H9 (cell line): ENCODE measurements around the gene ERMAP. TPM values are rescaled to one million over a fixed set of nuclear protein-coding genes. Genes with fewer than 3 reads are reported as not detected.
A peak's percentile ranks its signal among the peaks of the same experiment; 100 is the strongest.
"Not testable (repeated sequence)": the region's sequence is repeated elsewhere in the genome, so short reads cannot be mapped to it uniquely, and the experiment has no call there.

Experiments
- DNase-seq: peaks from one replicate; pipeline ENCODE4 v3.0.0-alpha.2; 2017
- H2AFZ ChIP-seq: one replicate; pipeline ENCODE4 v1.6.1; 2013; ENCODE audit warnings: mild to moderate bottlenecking, low read length, control low read depth, moderate library complexity
- H2AK5ac ChIP-seq: 2 replicates; pipeline ENCODE4 v1.6.1; 2013; ENCODE audit warnings: low read length, control low read depth, mixed read lengths; ENCODE audit not compliant: insufficient read length
- H2BK120ac ChIP-seq: one replicate; pipeline ENCODE4 v1.6.1; 2013; ENCODE audit warnings: low read depth, mild to moderate bottlenecking, low read length, control low read depth, inconsistent platforms; ENCODE audit not compliant: poor library complexity, severe bottlenecking
- H2BK12ac ChIP-seq: 2 replicates; pipeline ENCODE4 v1.6.1; 2013; ENCODE audit warnings: low read length, control low read depth, mixed read lengths, low read depth; ENCODE audit not compliant: insufficient read length
- H2BK15ac ChIP-seq: 2 replicates; pipeline ENCODE4 v1.6.1; 2013; ENCODE audit warnings: low read depth, low read length, control low read depth
- H2BK20ac ChIP-seq: one replicate; pipeline ENCODE4 v1.6.1; 2013; ENCODE audit warnings: low read depth, mild to moderate bottlenecking, low read length, control low read depth, inconsistent platforms; ENCODE audit not compliant: poor library complexity, severe bottlenecking
- H2BK5ac ChIP-seq: 2 replicates; pipeline ENCODE4 v1.6.1; 2013; ENCODE audit warnings: low read length, control low read depth, mixed read lengths; ENCODE audit not compliant: insufficient read length
- H3K14ac ChIP-seq: 2 replicates; pipeline ENCODE4 v1.6.1; 2013; ENCODE audit warnings: low read length, control low read depth; ENCODE audit not compliant: insufficient read depth
- H3K18ac ChIP-seq: 2 replicates; pipeline ENCODE4 v1.6.1; 2013; ENCODE audit warnings: low read depth, mild to moderate bottlenecking, mixed read lengths, low read length, control low read depth; ENCODE audit not compliant: insufficient read length
- H3K23ac ChIP-seq: 2 replicates; pipeline ENCODE4 v1.6.1; 2013; ENCODE audit warnings: low read length, control low read depth, mixed read lengths, low read depth; ENCODE audit not compliant: insufficient read length
- H3K23me2 ChIP-seq: 2 replicates; pipeline ENCODE4 v1.6.1; 2013; ENCODE audit warnings: low read depth, mild to moderate bottlenecking, mixed read lengths, low read length, control low read depth; ENCODE audit not compliant: insufficient read length, poor library complexity, severe bottlenecking
- H3K27ac ChIP-seq: 2 replicates; pipeline ENCODE4 v1.5.1; 2013; ENCODE audit warnings: low read length, control low read depth, mixed read lengths, low read depth; ENCODE audit not compliant: insufficient read length
- H3K27me3 ChIP-seq: 2 replicates; pipeline ENCODE4 v1.6.1; 2013; ENCODE audit warnings: low read length, control low read depth, inconsistent platforms; ENCODE audit not compliant: insufficient read depth
- H3K4ac ChIP-seq: 2 replicates; pipeline ENCODE4 v1.6.1; 2013; ENCODE audit warnings: low read depth, mild to moderate bottlenecking, control low read depth, inconsistent platforms, low read length, moderate library complexity
- H3K4me1 ChIP-seq: 2 replicates; pipeline ENCODE4 v1.6.1; 2013; ENCODE audit warnings: low read length, control low read depth, inconsistent platforms; ENCODE audit not compliant: insufficient read depth
- H3K4me2 ChIP-seq: 2 replicates; pipeline ENCODE4 v1.6.1; 2013; ENCODE audit warnings: low read length, control low read depth, mixed read lengths; ENCODE audit not compliant: insufficient read length, insufficient read depth
- H3K56ac ChIP-seq: 2 replicates; pipeline ENCODE4 v1.6.1; 2013; ENCODE audit warnings: low read depth, mild to moderate bottlenecking, mixed read lengths, low read length, control low read depth; ENCODE audit not compliant: insufficient read length
- H3K79me1 ChIP-seq: 2 replicates; pipeline ENCODE4 v1.6.1; 2013; ENCODE audit warnings: low read depth, mild to moderate bottlenecking, moderate library complexity, low read length, control low read depth, inconsistent platforms; ENCODE audit not compliant: insufficient read depth, poor library complexity, severe bottlenecking
- H3K79me2 ChIP-seq: 2 replicates; pipeline ENCODE4 v1.6.1; 2013; ENCODE audit warnings: low read length, control low read depth, inconsistent platforms; ENCODE audit not compliant: insufficient read depth
- H3K9ac ChIP-seq: 2 replicates; pipeline ENCODE4 v1.6.1; 2013; ENCODE audit warnings: low read length, control low read depth, mixed read lengths; ENCODE audit not compliant: insufficient read length; ENCODE audit errors: extremely low read depth
- H3K9me3 ChIP-seq: one replicate; pipeline ENCODE4 v1.6.1; 2013; ENCODE audit warnings: low read depth, low read length, inconsistent platforms; ENCODE audit not compliant: control insufficient read depth
- H3T11ph ChIP-seq: one replicate; pipeline ENCODE4 v1.6.1; 2013; ENCODE audit warnings: mild to moderate bottlenecking, low read length, control low read depth, inconsistent platforms
- H4K20me1 ChIP-seq: one replicate; pipeline ENCODE4 v1.6.1; 2013; ENCODE audit not compliant: control insufficient read depth, insufficient read length, insufficient read depth
- H4K5ac ChIP-seq: 2 replicates; pipeline ENCODE4 v1.6.1; 2013; ENCODE audit warnings: low read depth, mild to moderate bottlenecking, mixed read lengths, low read length, control low read depth; ENCODE audit not compliant: insufficient read length
- H4K8ac ChIP-seq: replicated peaks from 2 replicates; pipeline ENCODE4 v1.6.1; 2013; ENCODE audit warnings: low read length, control low read depth, mixed read lengths, low read depth; ENCODE audit not compliant: insufficient read length
- H4K91ac ChIP-seq: 2 replicates; pipeline ENCODE4 v1.6.1; 2013; ENCODE audit warnings: low read depth, mild to moderate bottlenecking, moderate library complexity, mixed read lengths, low read length, control low read depth; ENCODE audit not compliant: insufficient read length
- H3K27ac Mint-ChIP-seq, 3 experiments: 2 replicates in 2 of 3; 3 replicates in 1 of 3; pipeline ENCODE4 v1.8.0; 2020 to 2021; ENCODE audit warnings: mixed read lengths in 3 of 3, mild to moderate bottlenecking in 1 of 3, moderate library complexity in 1 of 3
- H3K27me3 Mint-ChIP-seq: 2 replicates; pipeline ENCODE4 v1.8.0; 2021; ENCODE audit warnings: low read depth, mild to moderate bottlenecking, moderate library complexity, mixed read lengths
- H3K36me3 Mint-ChIP-seq, 3 experiments: 2 replicates in 2 of 3; 3 replicates in 1 of 3; pipeline ENCODE4 v1.8.0; 2020 to 2021; ENCODE audit warnings: low read depth in 3 of 3, mixed read lengths in 3 of 3; ENCODE audit not compliant: insufficient read depth in 1 of 3
- H3K4me1 Mint-ChIP-seq, 2 experiments: 2 replicates each; pipeline ENCODE4 v1.8.0; 2020; ENCODE audit warnings: mixed read lengths in 2 of 2
- H3K4me3 Mint-ChIP-seq, 2 experiments: 2 replicates in 1 of 2; 3 replicates in 1 of 2; pipeline ENCODE4 v1.8.0; 2020 to 2021; ENCODE audit warnings: mild to moderate bottlenecking in 2 of 2, mixed read lengths in 2 of 2, moderate library complexity in 1 of 2
- H3K9me3 Mint-ChIP-seq, 2 experiments: 2 replicates in 1 of 2; 3 replicates in 1 of 2; pipeline ENCODE4 v1.8.0; 2020; ENCODE audit warnings: mild to moderate bottlenecking in 2 of 2, mixed read lengths in 2 of 2, moderate library complexity in 1 of 2
- WGBS: extraction: QIAGEN DNeasy Blood & Tissue Kit; methylation state at CpG from one replicate; pipeline ENCODE4 v1.1.7; 2013; ENCODE audit warnings: missing lambda C conversion rate, low lambda C conversion rate, mixed read lengths; ENCODE audit not compliant: insufficient read length; ENCODE audit errors: extremely low coverage; 5-methylcytosine and 5-hydroxymethylcytosine counted together
- total RNA-seq: library from RNA; stranded (reverse); gene quantifications from 2 replicates; pipeline ENCODE4 v1.2.1, GENCODE V29; 2021
- TF ChIP-seq, protein P1 (sequence below): fragments of 200-600 bp; sonication (generic); conservative IDR thresholded peaks from 3 replicates; pipeline ENCODE4 v1.8.0; 2021; ENCODE audit warnings: antibody characterized with exemption, mild to moderate bottlenecking

The ERMAP gene
- total RNA-seq, 1 experiment from 2014 or later = 4.5 TPM

DNA sequence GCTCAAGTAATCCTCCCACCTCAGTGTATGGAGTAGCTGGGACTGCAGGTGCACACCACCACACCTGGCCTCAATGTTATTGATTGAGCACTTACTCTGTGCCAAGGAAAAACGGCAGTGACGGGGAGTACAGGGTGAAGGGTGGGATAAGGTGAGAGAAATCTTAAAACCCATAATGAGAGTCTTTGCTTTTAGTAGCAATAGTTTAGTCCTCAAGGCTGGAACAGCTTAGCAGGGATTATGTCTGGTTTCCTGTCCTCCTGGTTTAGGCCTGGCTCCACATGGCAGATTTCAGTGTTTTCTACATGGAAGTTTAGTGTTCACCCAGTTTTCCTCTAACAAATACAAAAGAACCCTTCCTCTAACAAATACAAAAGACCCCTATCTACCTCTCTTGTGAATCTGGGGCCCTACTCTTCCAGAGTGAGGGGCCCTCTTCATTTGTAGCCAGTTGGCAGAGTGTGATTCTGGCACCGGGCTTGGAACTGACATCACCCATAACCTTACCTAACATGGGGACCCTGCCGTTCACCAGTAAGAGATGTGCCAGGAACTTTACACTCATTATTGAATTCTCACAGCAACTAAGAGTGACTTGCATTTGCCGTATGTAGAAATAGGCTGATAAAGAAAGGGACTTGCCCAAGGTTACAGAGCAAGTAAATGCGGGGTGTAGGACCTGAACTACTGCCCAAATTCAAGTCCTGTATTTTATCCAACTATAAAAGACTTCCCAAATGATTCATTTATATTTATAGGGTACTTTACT, 36.4 kb downstream of the ERMAP start:
- peaks cover 45 to 60% (median 59%) of the 10 kb centered on the region in 3 experiments for H3K36me3 Mint-ChIP-seq
- H3K23ac ChIP-seq = no peak overlapping the region
- no peak for DNase-seq
- H3K4me2 ChIP-seq = no peak overlapping the region
- no peak overlapping the region for H3K4me3 Mint-ChIP-seq
- H4K91ac ChIP-seq = no peak overlapping the region
- H3K4ac ChIP-seq = no peak overlapping the region
- H3K9ac ChIP-seq = no peak overlapping the region
- no peak overlapping the region for H2BK5ac ChIP-seq
- no peak overlapping the region for H3K56ac ChIP-seq
- no peak overlapping the region for H3K14ac ChIP-seq
- H3K27me3 Mint-ChIP-seq = peaks cover 3% of the 10 kb centered on the region
- H3K27ac Mint-ChIP-seq = peak overlapping the region in 1 of 3 experiments; percentile 66; a peak in 1 of 7 replicates
- no peaks in the 10 kb centered on the region for H3K79me1 ChIP-seq
- H3K18ac ChIP-seq = no peak overlapping the region
- no peaks in the 10 kb centered on the region for H4K20me1 ChIP-seq
- H3K27ac ChIP-seq = no peak overlapping the region
- no peak overlapping the region for H2BK12ac ChIP-seq
- no peaks in the 10 kb centered on the region for H3K79me2 ChIP-seq
- no peaks in the 10 kb centered on the region; the same call in 1 of the 2 replicates for H3K4me1 ChIP-seq
- H2BK20ac ChIP-seq = no peak overlapping the region
- H3K9me3 ChIP-seq = no peaks in the 10 kb centered on the region
- no peak overlapping the region for H2AFZ ChIP-seq
- H2BK15ac ChIP-seq = no peak overlapping the region
- H3K4me1 Mint-ChIP-seq = peaks cover 3% of the 10 kb centered on the region in 2 experiments; a peak in 2 of 4 replicates
- no peak overlapping the region for H2BK120ac ChIP-seq
- H2AK5ac ChIP-seq = no peak overlapping the region
- no CpG with 5 or more reads among the region's 6 CpGs for WGBS
- H3T11ph ChIP-seq = no peak overlapping the region
- no peak overlapping the region for H4K5ac ChIP-seq
- TF ChIP-seq, protein P1, sequence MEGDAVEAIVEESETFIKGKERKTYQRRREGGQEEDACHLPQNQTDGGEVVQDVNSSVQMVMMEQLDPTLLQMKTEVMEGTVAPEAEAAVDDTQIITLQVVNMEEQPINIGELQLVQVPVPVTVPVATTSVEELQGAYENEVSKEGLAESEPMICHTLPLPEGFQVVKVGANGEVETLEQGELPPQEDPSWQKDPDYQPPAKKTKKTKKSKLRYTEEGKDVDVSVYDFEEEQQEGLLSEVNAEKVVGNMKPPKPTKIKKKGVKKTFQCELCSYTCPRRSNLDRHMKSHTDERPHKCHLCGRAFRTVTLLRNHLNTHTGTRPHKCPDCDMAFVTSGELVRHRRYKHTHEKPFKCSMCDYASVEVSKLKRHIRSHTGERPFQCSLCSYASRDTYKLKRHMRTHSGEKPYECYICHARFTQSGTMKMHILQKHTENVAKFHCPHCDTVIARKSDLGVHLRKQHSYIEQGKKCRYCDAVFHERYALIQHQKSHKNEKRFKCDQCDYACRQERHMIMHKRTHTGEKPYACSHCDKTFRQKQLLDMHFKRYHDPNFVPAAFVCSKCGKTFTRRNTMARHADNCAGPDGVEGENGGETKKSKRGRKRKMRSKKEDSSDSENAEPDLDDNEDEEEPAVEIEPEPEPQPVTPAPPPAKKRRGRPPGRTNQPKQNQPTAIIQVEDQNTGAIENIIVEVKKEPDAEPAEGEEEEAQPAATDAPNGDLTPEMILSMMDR = no peak
- no peak overlapping the region for H4K8ac ChIP-seq
- H3K27me3 ChIP-seq = no peaks in the 10 kb centered on the region
- H3K9me3 Mint-ChIP-seq = peaks cover 15 to 16% of the 10 kb centered on the region in 2 experiments; a peak in 4 of 5 replicates
- no peaks in the 10 kb centered on the region for H3K23me2 ChIP-seq

DNA sequence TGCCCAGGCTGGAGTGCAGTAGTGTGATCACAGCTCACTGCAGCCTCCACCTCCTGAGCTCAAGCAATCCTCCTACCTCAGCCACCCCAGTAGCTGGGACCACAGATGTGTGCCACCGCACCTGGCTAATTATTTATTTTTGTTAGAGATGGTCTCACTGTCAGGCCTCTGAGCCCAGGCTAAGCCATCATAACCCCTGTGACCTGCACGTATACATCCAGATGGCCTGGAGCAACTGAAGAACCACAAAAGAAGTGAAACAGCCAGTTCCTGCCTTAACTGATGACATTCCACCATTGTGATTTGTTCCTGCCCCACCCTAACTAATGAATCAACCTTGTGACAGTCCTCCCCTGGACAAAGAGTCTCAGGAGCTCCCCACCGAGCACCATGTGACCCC, 39.6 kb downstream of the ERMAP start:
- H4K8ac ChIP-seq, H2BK20ac ChIP-seq, H3K9ac ChIP-seq, H3K23me2 ChIP-seq, H3K79me1 ChIP-seq, H2AFZ ChIP-seq, H3K4me2 ChIP-seq, H2AK5ac ChIP-seq, H3K23ac ChIP-seq, H3K27ac Mint-ChIP-seq, H2BK5ac ChIP-seq, H3K4ac ChIP-seq, H3K14ac ChIP-seq, H3K27ac ChIP-seq, H3K4me3 Mint-ChIP-seq, H3T11ph ChIP-seq, H2BK120ac ChIP-seq, H4K91ac ChIP-seq, H2BK12ac ChIP-seq, H2BK15ac ChIP-seq, H3K27me3 ChIP-seq, H3K4me1 ChIP-seq, H3K18ac ChIP-seq, H3K4me1 Mint-ChIP-seq, DNase-seq, H4K20me1 ChIP-seq, H3K9me3 ChIP-seq, H4K5ac ChIP-seq, H3K56ac ChIP-seq, H3K79me2 ChIP-seq: not testable (repeated sequence)
- Mint-ChIP-seq H3K27me3 (peaks cover 14% of the 10 kb centered on the region), H3K9me3 (peaks cover 22 to 30% of the 10 kb centered on the region in 2 experiments), H3K36me3 (peaks cover 23 to 39% (median 38%) of the 10 kb centered on the region in 3 experiments)
- no CpG with 5 or more reads among the region's 3 CpGs for WGBS
